Spleen (tissue), 11 donors: ENCODE data around the gene FOXL2NB. TPM values are rescaled to one million over a fixed set of nuclear protein-coding genes. Genes with fewer than 3 reads are reported as not detected.
A peak's percentile ranks its signal among the peaks of the same experiment; 100 is the strongest.

Experiments
- DNase-seq: peaks from one replicate; pipeline ENCODE4 v3.0.0-alpha.2; 2020
- H3K27ac ChIP-seq, 8 donors: fragments of 200-600 bp; sonication (generic) in 7 of 8; 1 replicate in 4 of 8; 2 replicates in 4 of 8; pipeline versions ENCODE4 v1.5.0 to v1.8.0; 2016 to 2021; ENCODE audit warnings: inconsistent platforms in 4 of 8, mild to moderate bottlenecking in 4 of 8, moderate library complexity in 1 of 8
- H3K27me3 ChIP-seq, 7 donors: fragments of 200-600 bp; sonication (generic) in 6 of 7; replicated peaks in 1 of 7; 1 replicate in 4 of 7; 2 replicates in 3 of 7; pipeline versions ENCODE4 v1.5.0 to v1.8.0; 2016 to 2021; ENCODE audit warnings: inconsistent platforms in 3 of 7, mild to moderate bottlenecking in 1 of 7
- H3K36me3 ChIP-seq, 6 donors: fragments of 200-600 bp; sonication (generic) in 5 of 6; 1 replicate in 4 of 6; 2 replicates in 2 of 6; pipeline versions ENCODE4 v1.5.0 to v1.8.0; 2016 to 2021; ENCODE audit warnings: inconsistent platforms in 2 of 6
- H3K4me1 ChIP-seq, 6 donors: fragments of 200-600 bp; sonication (generic) in 5 of 6; 1 replicate in 3 of 6; 2 replicates in 3 of 6; pipeline versions ENCODE4 v1.5.0 to v1.8.0; 2016 to 2021; ENCODE audit warnings: inconsistent platforms in 3 of 6
- H3K4me3 ChIP-seq, 8 donors: fragments of 200-600 bp; sonication (generic) in 7 of 8; 1 replicate in 4 of 8; 2 replicates in 4 of 8; pipeline versions ENCODE4 v1.5.0 to v1.8.0; 2016 to 2021; ENCODE audit warnings: inconsistent platforms in 4 of 8, mild to moderate bottlenecking in 4 of 8, moderate library complexity in 2 of 8
- H3K9me3 ChIP-seq, 8 donors: fragments of 200-600 bp; sonication (generic) in 7 of 8; 1 replicate in 4 of 8; 2 replicates in 4 of 8; pipeline versions ENCODE4 v1.5.0 to v1.8.0; 2016 to 2021; ENCODE audit warnings: inconsistent platforms in 4 of 8
- POLR2A ChIP-seq, 3 donors: fragments of 450-650 bp; IDR thresholded peaks; one replicate each; pipeline ENCODE4 v1.5.1; 2017; ENCODE audit warnings: antibody characterized with exemption in 3 of 3, mild to moderate bottlenecking in 1 of 3
- POLR2AphosphoS5 ChIP-seq, 3 donors: sonication (generic); formaldehyde crosslinking; IDR thresholded peaks; one replicate each; pipeline ENCODE4 v1.5.1; 2017; ENCODE audit warnings: antibody characterized with exemption in 3 of 3
- WGBS, 5 donors: extraction: QIAGEN DNeasy Blood & Tissue Kit in 3 of 5; methylation state at CpG; one replicate each; pipeline versions ENCODE4 v1.1.5 to v1.1.7; 2013 to 2018; 5-methylcytosine and 5-hydroxymethylcytosine counted together
- intact Hi-C: fragments of 100-400 bp; cut with DNase I; formaldehyde crosslinking; loops from one replicate; pipeline ENCODE4 v1.15.0; 2023; ENCODE audit warnings: low total_unique reads
- polyA plus RNA-seq, 3 donors: library from polyadenylated mRNA; stranded (reverse); fragments of 200-250 nt; gene quantifications; one replicate each; pipeline ENCODE4 v1.2.1, GENCODE V29; 2013
- total RNA-seq, 7 donors: library from RNA; depleted of rRNA in 3 of 7; stranded (reverse); fragments of >200 nt in 3 of 7; fragmentation: NEBNext Ultra II Directional in 4 of 7; extraction: Animal tissue kit (Norgen Biotek cat#: 25700) in 4 of 7; gene quantifications; one replicate each; pipeline versions ENCODE4 v1.1.0 to v1.2.1, GENCODE V29; 2016 to 2021
- TF ChIP-seq, protein P1 (sequence below), 11 experiments: fragments of 200-600 bp in 7 of 11; fragments of 450-650 bp in 4 of 11; sonication (generic) in 4 of 11; IDR thresholded peaks in 8 of 11; conservative IDR thresholded peaks in 3 of 11; 1 replicate in 7 of 11; 2 replicates in 4 of 11; pipeline versions ENCODE4 v1.4.0 to v1.8.0; 2016 to 2021; ENCODE audit warnings: antibody characterized with exemption in 11 of 11, inconsistent platforms in 4 of 11, mild to moderate bottlenecking in 1 of 11
- donor health status: healthy with polysubstance abuse.
- donor health status: DM: no; HTN: no; CAD: no; lungs with moderate emphysema.
- donor health status: DM: no; HTN: no; CAD: no.
- donor health status: Bipolar disorder and iron deficiency.
- donor health status: healthy.
- donor health status: DM: no; HTN: no; CAD: no.
- donor health status: DM: yes; HTN: yes; CAD: no.

FOXL2NB gene
- total and polyA plus RNA-seq, 10 donors, result 0.04 TPM; not detected in 9

DNA sequence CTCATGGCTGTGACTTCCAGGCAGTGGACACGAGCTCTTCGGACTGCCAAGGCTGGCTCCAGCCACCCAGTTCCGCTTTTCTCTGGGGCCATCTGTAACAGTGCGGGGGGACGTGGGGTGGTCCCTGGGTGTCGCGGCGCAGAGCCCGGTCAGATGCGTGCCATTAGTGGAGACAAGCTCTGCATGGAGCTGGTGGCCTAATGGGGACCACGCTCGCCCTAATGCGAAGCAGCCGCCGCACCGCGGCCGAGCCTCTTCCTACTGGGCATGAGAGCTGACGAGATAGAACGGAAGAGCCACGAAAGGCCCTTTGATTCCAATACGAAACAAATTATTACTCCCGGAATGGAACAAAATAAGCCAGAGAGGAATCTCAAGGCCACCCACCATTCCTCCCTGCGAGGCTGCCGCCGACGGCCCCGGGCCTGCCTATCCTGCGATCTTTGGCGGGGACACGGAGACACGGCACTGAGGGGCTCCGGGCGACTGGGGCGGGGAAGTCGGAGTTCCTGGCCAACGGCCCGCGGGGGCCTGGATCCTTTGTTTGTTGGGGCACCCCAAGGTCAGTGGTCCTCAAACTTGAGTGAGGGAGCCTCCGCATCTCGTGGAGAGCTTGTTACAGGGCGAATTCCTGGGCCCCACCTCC lies 18.2 kb upstream of the FOXL2NB start:
- H3K27me3 ChIP-seq, result peaks cover 0 to 45% (median 3%) of the 10 kb centered on the region in 7 donors
- intact Hi-C loops, result loop anchor here (10.0 kb wide), 1 partner anchor 396 kb away; no protein-coding TSS in a partner anchor
- no peaks in the 10 kb centered on the region for H3K9me3 ChIP-seq
- H3K4me3 ChIP-seq, result no peak overlapping the region
- no peaks in the 10 kb centered on the region for H3K36me3 ChIP-seq
- no peak overlapping the region for H3K27ac ChIP-seq
- H3K4me1 ChIP-seq, result no peaks in the 10 kb centered on the region
- DNase-seq, result no peak
- TF ChIP-seq POLR2AphosphoS5 (IDR thresholded peaks at IDR 0.05) (no peak), POLR2A (IDR thresholded peaks at IDR 0.05) (no peak)
- TF ChIP-seq, protein P1, sequence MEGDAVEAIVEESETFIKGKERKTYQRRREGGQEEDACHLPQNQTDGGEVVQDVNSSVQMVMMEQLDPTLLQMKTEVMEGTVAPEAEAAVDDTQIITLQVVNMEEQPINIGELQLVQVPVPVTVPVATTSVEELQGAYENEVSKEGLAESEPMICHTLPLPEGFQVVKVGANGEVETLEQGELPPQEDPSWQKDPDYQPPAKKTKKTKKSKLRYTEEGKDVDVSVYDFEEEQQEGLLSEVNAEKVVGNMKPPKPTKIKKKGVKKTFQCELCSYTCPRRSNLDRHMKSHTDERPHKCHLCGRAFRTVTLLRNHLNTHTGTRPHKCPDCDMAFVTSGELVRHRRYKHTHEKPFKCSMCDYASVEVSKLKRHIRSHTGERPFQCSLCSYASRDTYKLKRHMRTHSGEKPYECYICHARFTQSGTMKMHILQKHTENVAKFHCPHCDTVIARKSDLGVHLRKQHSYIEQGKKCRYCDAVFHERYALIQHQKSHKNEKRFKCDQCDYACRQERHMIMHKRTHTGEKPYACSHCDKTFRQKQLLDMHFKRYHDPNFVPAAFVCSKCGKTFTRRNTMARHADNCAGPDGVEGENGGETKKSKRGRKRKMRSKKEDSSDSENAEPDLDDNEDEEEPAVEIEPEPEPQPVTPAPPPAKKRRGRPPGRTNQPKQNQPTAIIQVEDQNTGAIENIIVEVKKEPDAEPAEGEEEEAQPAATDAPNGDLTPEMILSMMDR (IDR thresholded peaks at IDR 0.05 in 8 of 11, conservative IDR thresholded peaks at IDR 0.05 in 3 of 11), result no peak
- 93 to 95% (median 94%) methylated on average over 39 to 42 of the region's 42 CpGs for WGBS, 5 donors

DNA sequence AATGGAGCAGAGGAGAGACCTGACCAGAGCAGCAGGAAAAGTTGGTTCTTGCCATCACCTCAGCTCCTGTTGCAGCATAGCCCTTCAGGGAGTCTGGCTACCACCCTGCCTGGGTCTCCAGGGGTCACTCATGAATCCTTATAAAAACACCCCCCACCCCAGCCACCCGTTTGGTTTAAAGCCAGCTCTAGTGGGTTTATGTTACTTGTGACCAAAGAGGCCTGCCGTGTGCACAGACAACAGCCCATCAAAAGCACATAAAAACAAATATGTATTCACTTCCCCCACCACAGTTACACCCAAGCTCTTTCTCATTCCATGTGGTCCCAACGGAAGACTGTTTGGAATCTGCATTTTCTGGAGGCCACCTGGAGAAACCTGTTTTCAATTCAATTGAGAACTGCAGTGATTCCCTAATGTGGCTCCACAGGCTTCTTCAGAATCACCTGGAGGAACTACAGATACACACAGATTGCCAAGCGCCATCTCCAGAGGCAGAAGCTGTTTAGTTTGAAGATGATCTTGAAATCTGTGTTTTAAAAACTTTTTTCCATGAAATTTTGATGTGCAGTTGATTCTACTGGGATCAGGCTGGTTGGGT lies 13.8 kb upstream of the FOXL2NB start:
- no peaks in the 10 kb centered on the region for H3K36me3 ChIP-seq
- H3K27ac ChIP-seq, result no peak overlapping the region
- intact Hi-C loops, result no loop called here
- H3K4me3 ChIP-seq, result no peak overlapping the region
- H3K9me3 ChIP-seq, result no peaks in the 10 kb centered on the region
- H3K27me3 ChIP-seq, result peaks cover 2 to 78% (median 37%) of the 10 kb centered on the region in 7 donors
- H3K4me1 ChIP-seq, result peaks cover 21 to 29% (median 27%) of the 10 kb centered on the region in 6 donors
- no peak for DNase-seq
- 64 to 84% (median 80%) methylated on average over 4 of the region's 4 CpGs for WGBS, 5 donors
- TF ChIP-seq, protein P1 (IDR thresholded peaks at IDR 0.05 in 8 of 11, conservative IDR thresholded peaks at IDR 0.05 in 3 of 11), result no peak
- TF ChIP-seq POLR2A (IDR thresholded peaks at IDR 0.05), result no peak
- no peak for TF ChIP-seq POLR2AphosphoS5 (IDR thresholded peaks at IDR 0.05)

DNA sequence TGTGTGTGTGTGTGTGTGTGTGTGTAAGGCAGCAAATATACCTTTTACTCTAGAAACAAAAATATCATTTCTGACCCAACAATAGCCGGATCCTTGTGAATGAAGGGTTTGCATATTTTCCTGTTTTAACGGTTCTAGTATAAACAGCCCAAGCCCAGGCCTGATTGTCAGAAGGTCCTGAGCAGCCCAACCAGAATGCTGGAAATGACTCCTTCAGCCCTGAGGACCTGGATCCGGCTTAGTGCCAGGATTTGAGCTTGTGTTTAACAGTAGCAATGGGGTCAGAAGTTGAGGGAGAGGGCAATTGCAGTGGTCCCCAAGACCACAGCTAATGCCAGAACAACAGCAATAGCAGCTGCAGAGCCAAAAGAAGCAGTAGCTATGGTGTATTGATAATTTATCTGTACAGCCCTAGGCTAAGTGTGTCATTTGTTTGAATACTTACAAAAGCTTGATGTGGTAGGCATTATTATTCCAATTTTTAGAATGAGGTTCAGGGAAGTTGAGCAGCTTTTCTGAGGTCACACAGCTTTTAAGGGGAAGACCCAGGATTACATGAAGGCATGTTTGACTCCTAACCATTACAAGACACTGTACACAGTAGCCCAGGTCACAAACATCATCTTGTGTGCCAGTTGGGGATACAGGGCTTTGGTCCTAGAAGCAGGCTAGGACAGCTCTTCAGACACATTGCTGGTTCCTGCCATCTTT lies 12.9 kb upstream of the FOXL2NB start:
- intact Hi-C loops, result no loop called here
- no peaks in the 10 kb centered on the region for H3K9me3 ChIP-seq
- TF ChIP-seq POLR2AphosphoS5 (IDR thresholded peaks at IDR 0.05) (no peak), POLR2A (IDR thresholded peaks at IDR 0.05) (no peak)
- TF ChIP-seq, protein P1 (IDR thresholded peaks at IDR 0.05 in 8 of 11, conservative IDR thresholded peaks at IDR 0.05 in 3 of 11), result no peak
- peaks cover 10 to 84% (median 44%) of the 10 kb centered on the region in 7 donors for H3K27me3 ChIP-seq
- H3K4me3 ChIP-seq, result no peak overlapping the region
- peaks cover 31 to 39% (median 37%) of the 10 kb centered on the region in 6 donors for H3K4me1 ChIP-seq
- no peaks in the 10 kb centered on the region for H3K36me3 ChIP-seq
- WGBS, 5 donors, result 59 to 84% (median 75%) methylated on average over 3 of the region's 3 CpGs
- no peak for DNase-seq
- no peak overlapping the region for H3K27ac ChIP-seq

DNA sequence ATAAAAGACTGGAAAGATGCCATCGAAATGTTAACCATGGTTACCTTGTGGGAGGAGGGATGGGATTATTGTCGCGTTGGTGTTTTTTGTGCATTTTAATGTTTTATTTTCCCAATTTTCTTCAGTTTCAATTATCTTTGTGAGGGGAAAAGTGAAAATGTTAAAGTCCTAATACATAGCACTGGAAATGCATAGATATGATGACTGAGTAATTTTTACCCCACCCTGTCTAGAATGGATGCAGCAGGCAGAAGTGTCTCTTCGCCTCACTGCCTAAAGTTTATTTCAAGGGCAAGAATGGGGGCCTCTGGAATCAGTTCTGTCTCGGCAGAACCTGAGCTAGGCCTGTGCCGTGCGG lies 11.5 kb upstream of the FOXL2NB start:
- Histone ChIP-seq H3K27me3 (peaks cover 17 to 93% (median 57%) of the 10 kb centered on the region in 7 donors), H3K4me1 (peaks cover 36 to 49% (median 47%) of the 10 kb centered on the region in 6 donors), H3K9me3 (no peaks in the 10 kb centered on the region), H3K4me3 (peak overlapping the region in 3 of 8 donors; percentile 29 to 65 (median 38)), H3K36me3 (no peaks in the 10 kb centered on the region), H3K27ac (no peak overlapping the region)
- intact Hi-C loops, result no loop called here
- 58 to 69% (median 61%) methylated on average over 7 of the region's 7 CpGs for WGBS, 5 donors
- no peak for DNase-seq
- TF ChIP-seq POLR2AphosphoS5 (IDR thresholded peaks at IDR 0.05) (no peak), POLR2A (IDR thresholded peaks at IDR 0.05) (no peak)
- TF ChIP-seq, protein P1 (IDR thresholded peaks at IDR 0.05 in 8 of 11, conservative IDR thresholded peaks at IDR 0.05 in 3 of 11), result no peak
